ENCODE data around the gene SMPDL3A.
"Not testable (repeated sequence)": the region's sequence is repeated elsewhere in the genome, so short reads cannot be mapped to it uniquely, and the experiment has no call there.

Gene SMPDL3A, protein sequence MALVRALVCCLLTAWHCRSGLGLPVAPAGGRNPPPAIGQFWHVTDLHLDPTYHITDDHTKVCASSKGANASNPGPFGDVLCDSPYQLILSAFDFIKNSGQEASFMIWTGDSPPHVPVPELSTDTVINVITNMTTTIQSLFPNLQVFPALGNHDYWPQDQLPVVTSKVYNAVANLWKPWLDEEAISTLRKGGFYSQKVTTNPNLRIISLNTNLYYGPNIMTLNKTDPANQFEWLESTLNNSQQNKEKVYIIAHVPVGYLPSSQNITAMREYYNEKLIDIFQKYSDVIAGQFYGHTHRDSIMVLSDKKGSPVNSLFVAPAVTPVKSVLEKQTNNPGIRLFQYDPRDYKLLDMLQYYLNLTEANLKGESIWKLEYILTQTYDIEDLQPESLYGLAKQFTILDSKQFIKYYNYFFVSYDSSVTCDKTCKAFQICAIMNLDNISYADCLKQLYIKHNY

GRCh38 chr6:122789182-122790027 is at the start of gene SMPDL3A:
TSS of gene SMPDL3A (plus strand) at chr6:122789258. CDS start at chr6:122789347, 89 bp downstream.
- peak; percentile 4 for DNase-seq (ENCODE audit: low read depth)

GRCh38 chr6:122740091-122740490 is 49.0 kb upstream of the SMPDL3A start:
- DNase-seq (ENCODE audit: low read depth): no peak

- no peak for DNase-seq (ENCODE audit: low read depth)
These were observed 48.1 kb upstream of the SMPDL3A start for GRCh38 chr6:122740936-122741335.

DNA sequence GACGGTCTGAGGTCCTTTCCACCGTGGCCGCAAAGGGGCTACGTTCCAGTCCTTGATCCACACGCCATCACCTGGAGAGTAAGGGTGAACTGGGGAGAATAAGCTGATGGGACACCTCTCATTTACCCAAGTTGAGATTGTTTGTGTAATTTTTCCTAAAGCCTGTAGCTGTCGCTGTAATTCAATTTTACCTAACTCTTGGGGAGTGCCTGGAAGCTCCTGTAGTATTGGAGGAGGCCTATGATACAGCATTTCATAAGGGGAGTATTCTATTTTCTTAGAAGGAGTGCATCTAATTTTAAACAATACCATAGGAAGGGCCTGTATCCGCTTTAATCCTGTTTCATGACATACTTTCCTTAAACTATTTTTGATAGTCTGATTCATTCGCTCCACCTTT is 44.8 kb upstream of the SMPDL3A start:
- DNase-seq (ENCODE audit: low read depth): not testable (repeated sequence)

- DNase-seq (ENCODE audit: low read depth): not testable (repeated sequence)
These were observed 44.2 kb upstream of the SMPDL3A start for GRCh38 chr6:122744856-122745255.

- DNase-seq (ENCODE audit: low read depth): no peak
These were observed 42.4 kb upstream of the SMPDL3A start for GRCh38 chr6:122746688-122747087.

GRCh38 chr6:122747573-122747972 is 41.5 kb upstream of the SMPDL3A start:
- DNase-seq (ENCODE audit: low read depth): no peak

GRCh38 chr6:122748945-122749344 is 40.1 kb upstream of the SMPDL3A start:
- not testable (repeated sequence) for DNase-seq (ENCODE audit: low read depth)

DNA sequence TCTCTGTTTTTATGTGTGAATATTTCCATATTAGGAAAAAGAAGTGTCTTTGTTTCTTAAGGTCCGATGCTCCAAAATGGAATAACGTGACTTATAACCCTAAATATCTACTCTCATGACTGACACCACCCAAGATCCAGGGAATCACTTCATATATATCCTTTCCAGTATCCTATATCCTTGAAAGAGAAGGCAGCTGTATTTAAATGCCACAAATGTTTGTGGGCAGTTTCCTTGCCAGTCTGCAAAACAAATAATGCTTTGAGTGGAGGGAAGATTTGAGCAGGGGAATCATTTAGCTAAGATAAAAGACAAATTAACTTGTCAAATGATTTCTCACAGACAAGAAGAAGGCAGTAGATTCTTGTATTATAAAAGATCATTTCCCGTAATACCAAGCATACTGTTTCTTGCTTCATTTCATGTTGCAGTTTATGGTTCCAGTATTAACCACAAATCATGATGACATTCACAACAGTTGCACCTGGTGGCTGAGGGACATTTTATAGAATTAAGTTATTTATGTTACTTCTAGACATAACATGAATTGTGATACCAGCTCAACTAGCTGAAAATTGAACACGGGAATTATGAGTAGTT is 39.5 kb upstream of the SMPDL3A start:
- no peak for DNase-seq (ENCODE audit: low read depth)

- no peak for DNase-seq (ENCODE audit: low read depth)
These were observed 37.7 kb upstream of the SMPDL3A start for GRCh38 chr6:122751326-122751725.

GRCh38 chr6:122752459-122752858 is 36.6 kb upstream of the SMPDL3A start:
- no peak for DNase-seq (ENCODE audit: low read depth)

DNA sequence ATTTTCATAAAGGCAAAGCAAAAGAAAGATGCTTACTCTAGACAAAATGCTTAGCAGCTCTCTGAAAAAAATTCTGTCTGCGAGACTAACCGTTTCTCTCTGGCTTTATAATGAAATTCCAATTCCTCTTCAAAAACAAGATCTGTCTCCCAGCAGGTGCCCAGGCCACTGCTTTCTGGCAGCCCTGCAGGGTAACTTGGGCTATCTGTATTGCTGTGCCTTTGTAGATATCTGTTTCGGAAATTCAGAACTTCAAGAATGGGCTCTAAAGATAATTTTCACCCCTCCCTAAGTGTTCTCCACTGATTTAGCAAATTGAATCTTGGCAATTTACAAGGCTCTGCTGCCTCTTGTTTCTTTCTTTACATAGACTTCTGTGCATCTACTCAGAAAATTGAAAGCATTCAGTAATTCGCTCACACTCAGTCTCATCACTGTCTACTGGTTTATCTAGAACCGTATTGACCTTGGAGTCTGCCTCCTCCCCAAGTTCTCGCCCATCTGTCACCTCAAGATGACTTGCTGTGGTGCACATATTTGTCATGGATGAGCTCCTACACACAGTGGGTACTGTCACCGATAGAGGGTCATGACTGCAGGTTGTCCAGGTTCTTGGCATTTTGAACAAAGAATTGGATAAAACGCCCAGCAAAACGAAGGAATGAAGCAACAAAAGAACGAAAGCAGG is 35.9 kb upstream of the SMPDL3A start:
- DNase-seq (ENCODE audit: low read depth): no peak

GRCh38 chr6:122753688-122754056 is 35.4 kb upstream of the SMPDL3A start:
- no peak for DNase-seq (ENCODE audit: low read depth)

- DNase-seq (ENCODE audit: low read depth): no peak
These were observed 34.8 kb upstream of the SMPDL3A start for GRCh38 chr6:122754191-122754731.

- DNase-seq (ENCODE audit: low read depth): no peak
These were observed 33.2 kb upstream of the SMPDL3A start for GRCh38 chr6:122755901-122756300.

DNA sequence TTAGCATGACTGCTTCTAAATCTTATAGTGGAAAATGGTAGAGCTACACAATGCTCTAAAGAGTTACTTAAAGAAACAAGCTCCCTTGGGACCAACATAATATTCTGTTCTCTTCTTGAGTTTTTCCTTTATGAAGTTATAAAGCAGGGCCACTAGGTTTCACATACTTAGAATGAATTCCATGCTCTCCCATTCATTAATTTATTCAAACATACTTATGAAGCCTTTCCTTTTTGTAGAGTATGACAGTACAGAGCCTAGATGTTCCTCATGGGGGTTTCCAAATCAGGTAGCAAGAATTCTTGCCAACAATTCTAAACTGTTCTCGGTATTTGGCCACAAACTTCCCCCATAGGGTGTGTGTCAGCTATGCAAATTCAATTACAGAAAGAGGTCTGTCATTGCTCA is 30.1 kb upstream of the SMPDL3A start:
- no peak for DNase-seq (ENCODE audit: low read depth)

GRCh38 chr6:122760330-122760729 is 28.7 kb upstream of the SMPDL3A start:
- no peak for DNase-seq (ENCODE audit: low read depth)

- DNase-seq (ENCODE audit: low read depth): no peak
These were observed 22.8 kb upstream of the SMPDL3A start for GRCh38 chr6:122766256-122766655.

DNA sequence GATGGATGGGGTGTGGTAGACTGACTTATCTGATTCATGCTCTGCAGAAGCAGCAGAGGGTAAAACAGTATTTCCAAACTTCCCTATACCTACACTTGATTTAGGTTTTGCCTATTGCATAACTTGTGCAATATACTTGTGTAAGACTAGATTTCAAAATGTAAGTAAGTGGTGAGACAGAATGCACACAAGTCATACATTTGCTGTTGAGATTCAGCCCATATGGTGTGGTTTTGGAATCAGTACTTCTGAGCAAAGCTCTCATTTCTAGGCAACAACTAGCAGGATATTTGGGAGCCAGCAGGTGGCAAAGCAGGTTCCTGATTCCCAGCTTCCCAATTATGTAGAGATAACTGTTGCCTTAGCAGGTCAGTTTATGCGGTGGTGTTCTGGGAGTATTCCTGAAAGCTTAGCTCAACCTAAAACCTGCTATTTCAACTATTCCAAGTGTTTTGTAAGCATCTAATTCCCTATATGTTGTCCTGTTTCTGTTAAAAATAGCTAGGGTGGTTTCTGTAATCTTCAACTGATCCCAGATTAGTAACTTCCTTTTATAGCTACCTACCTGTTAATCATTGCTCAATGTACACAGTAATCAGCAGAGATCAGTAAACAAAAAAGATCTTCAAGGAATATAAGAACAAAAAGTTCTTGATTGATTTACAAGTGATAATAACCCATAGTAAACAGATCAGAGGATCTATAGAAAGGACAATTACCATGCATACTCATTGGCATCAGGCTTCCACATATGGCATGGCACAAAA is 18.0 kb upstream of the SMPDL3A start:
- DNase-seq (ENCODE audit: low read depth): no peak

GRCh38 chr6:122772724-122773415 is 16.2 kb upstream of the SMPDL3A start:
- DNase-seq (ENCODE audit: low read depth): no peak
